HEK293 (cell line): ENCODE results near the gene DEFB132.

Experiments used
- CTCF ChIA-PET: fragments of 350-600 bp; formaldehyde crosslinking; extraction: SDS; loops from one replicate; lab custom pipeline; 2021; ENCODE audit warnings: antibody characterized with exemption; lab: Yijun Ruan, JAX
- POLR2A ChIA-PET: fragments of 300-600 bp; formaldehyde crosslinking; extraction: SDS; loops from one replicate; lab custom pipeline; 2020; ENCODE audit warnings: antibody characterized with exemption, inconsistent platforms; lab: Yijun Ruan, JAX
- H3K27ac ChIP-seq: fragments of 200-500 bp; sonication (Bioruptor generic); 2 replicates; pipeline ENCODE4 v1.5.1; 2014; ENCODE audit warnings: low read depth, low read length, control low read depth, inconsistent platforms; ENCODE audit errors: extremely low read depth
- H3K36me3 ChIP-seq, 2 experiments: fragments of 200-500 bp in 1 of 2; sonication (Bioruptor generic) in 1 of 2; 1 replicate in 1 of 2; 2 replicates in 1 of 2; pipeline ENCODE4 v1.5.1; 2014 to 2017; ENCODE audit warnings: inconsistent platforms in 2 of 2, low read length in 2 of 2; ENCODE audit not compliant: control insufficient read depth in 2 of 2, insufficient read depth in 1 of 2
- H3K4me1 ChIP-seq: fragments of 200-500 bp; sonication (Bioruptor generic); 2 replicates; pipeline ENCODE4 v1.5.1; 2014; ENCODE audit warnings: mild to moderate bottlenecking, low read length, inconsistent platforms; ENCODE audit not compliant: control insufficient read depth, insufficient read depth
- H3K4me3 ChIP-seq: 2 replicates; pipeline ENCODE4 v1.5.1; 2011; ENCODE audit warnings: low read depth, mild to moderate bottlenecking, control low read depth, low read length, moderate library complexity
- H3K9me3 ChIP-seq: fragments of 200-500 bp; sonication (Bioruptor generic); 2 replicates; pipeline ENCODE4 v1.5.1; 2014; ENCODE audit warnings: low read depth, low read length, inconsistent platforms; ENCODE audit not compliant: control insufficient read depth, insufficient read depth
- BCL11A ChIP-seq: fragments of 450-650 bp; formaldehyde crosslinking; IDR thresholded peaks from 2 replicates; pipeline ENCODE4 v1.5.1; 2016; ENCODE audit warnings: low read depth, missing biosample characterization, missing genetic modification characterization
- FEZF1 ChIP-seq: fragments of 450-650 bp; formaldehyde crosslinking; IDR thresholded peaks from 2 replicates; pipeline ENCODE4 v1.5.1; 2016; ENCODE audit warnings: missing biosample characterization, missing genetic modification characterization
- KLF10 ChIP-seq: fragments of 450-650 bp; IDR thresholded peaks from 2 replicates; pipeline ENCODE4 v1.5.1; 2018; ENCODE audit warnings: missing biosample characterization, mild to moderate bottlenecking, missing genetic modification characterization
- OSR2 ChIP-seq: fragments of 450-650 bp; formaldehyde crosslinking; IDR thresholded peaks from 2 replicates; pipeline ENCODE4 v1.5.1; 2016; ENCODE audit warnings: missing biosample characterization, missing genetic modification characterization
- RBAK ChIP-seq: fragments of 450-650 bp; formaldehyde crosslinking; IDR thresholded peaks from 2 replicates; pipeline ENCODE4 v1.5.1; 2016; ENCODE audit warnings: missing biosample characterization, missing genetic modification characterization
- SP3 ChIP-seq: fragments of 450-650 bp; formaldehyde crosslinking; IDR thresholded peaks from 2 replicates; pipeline ENCODE4 v1.5.1; 2016; ENCODE audit warnings: missing biosample characterization, missing genetic modification characterization
- SP7 ChIP-seq: fragments of 450-650 bp; formaldehyde crosslinking; IDR thresholded peaks from 2 replicates; pipeline ENCODE4 v1.5.1; 2016; ENCODE audit warnings: missing biosample characterization, missing genetic modification characterization
- ZBTB20 ChIP-seq: fragments of 450-650 bp; formaldehyde crosslinking; IDR thresholded peaks from 2 replicates; pipeline ENCODE4 v1.5.1; 2016; ENCODE audit warnings: missing biosample characterization, missing genetic modification characterization
- ZFHX2 ChIP-seq: fragments of 450-650 bp; formaldehyde crosslinking; conservative IDR thresholded peaks from 2 replicates; pipeline ENCODE4 v1.5.1; 2016; ENCODE audit warnings: missing biosample characterization, missing genetic modification characterization
- ZFP3 ChIP-seq: fragments of 450-650 bp; formaldehyde crosslinking; IDR thresholded peaks from 2 replicates; pipeline ENCODE4 v1.5.1; 2016; ENCODE audit warnings: low read depth, missing biosample characterization, missing genetic modification characterization
- ZFP37 ChIP-seq: fragments of 450-650 bp; formaldehyde crosslinking; IDR thresholded peaks from 2 replicates; pipeline ENCODE4 v1.5.1; 2016; ENCODE audit warnings: missing biosample characterization, missing genetic modification characterization
- ZNF10 ChIP-seq: fragments of 450-650 bp; formaldehyde crosslinking; IDR thresholded peaks from 2 replicates; pipeline ENCODE4 v1.5.1; 2017; ENCODE audit warnings: missing biosample characterization, missing genetic modification characterization
- ZNF133 ChIP-seq: fragments of 450-650 bp; formaldehyde crosslinking; IDR thresholded peaks from 2 replicates; pipeline ENCODE4 v1.5.1; 2016; ENCODE audit warnings: missing biosample characterization, missing genetic modification characterization
- ZNF221 ChIP-seq: fragments of 450-650 bp; formaldehyde crosslinking; IDR thresholded peaks from 2 replicates; pipeline ENCODE4 v1.5.1; 2017; ENCODE audit warnings: missing biosample characterization, missing genetic modification characterization, borderline replicate concordance
- ZNF23 ChIP-seq: fragments of 450-650 bp; formaldehyde crosslinking; IDR thresholded peaks from 2 replicates; pipeline ENCODE4 v1.5.1; 2016; ENCODE audit warnings: missing biosample characterization, missing genetic modification characterization, borderline replicate concordance
- ZNF366 ChIP-seq: fragments of 450-650 bp; formaldehyde crosslinking; conservative IDR thresholded peaks from 2 replicates; pipeline ENCODE4 v1.5.1; 2016; ENCODE audit warnings: missing biosample characterization, missing genetic modification characterization
- ZNF555 ChIP-seq: fragments of 450-650 bp; formaldehyde crosslinking; conservative IDR thresholded peaks from 2 replicates; pipeline ENCODE4 v1.5.1; 2017; ENCODE audit warnings: missing biosample characterization, mild to moderate bottlenecking, missing genetic modification characterization, inconsistent platforms
- ZNF558 ChIP-seq: fragments of 450-650 bp; formaldehyde crosslinking; IDR thresholded peaks from 2 replicates; pipeline ENCODE4 v1.5.1; 2016; ENCODE audit warnings: missing biosample characterization, missing genetic modification characterization
- ZNF660 ChIP-seq: fragments of 450-650 bp; IDR thresholded peaks from 2 replicates; pipeline ENCODE4 v1.5.1; 2018; ENCODE audit warnings: missing biosample characterization, mild to moderate bottlenecking, missing genetic modification characterization
- ZNF664 ChIP-seq: fragments of 450-650 bp; formaldehyde crosslinking; IDR thresholded peaks from 2 replicates; pipeline ENCODE4 v1.5.1; 2016; ENCODE audit warnings: missing biosample characterization, missing genetic modification characterization
- ZNF792 ChIP-seq: fragments of 450-650 bp; formaldehyde crosslinking; IDR thresholded peaks from 2 replicates; pipeline ENCODE4 v1.5.1; 2016; ENCODE audit warnings: missing biosample characterization, missing genetic modification characterization
- ZSCAN30 ChIP-seq: fragments of 450-650 bp; IDR thresholded peaks from 2 replicates; pipeline ENCODE4 v1.5.1; 2018; ENCODE audit warnings: missing biosample characterization, mild to moderate bottlenecking, missing genetic modification characterization, moderate library complexity
- TF ChIP-seq, protein P1 (sequence below): fragments of 450-650 bp; formaldehyde crosslinking; IDR thresholded peaks from 2 replicates; pipeline ENCODE4 v1.5.1; 2016; ENCODE audit warnings: missing biosample characterization, missing genetic modification characterization
- TF ChIP-seq, protein P2 (sequence below): fragments of 450-650 bp; formaldehyde crosslinking; IDR thresholded peaks from 2 replicates; pipeline ENCODE4 v1.5.1; 2017; ENCODE audit warnings: missing biosample characterization, missing genetic modification characterization
- TF ChIP-seq, protein P3 (sequence below): IDR thresholded peaks from 2 replicates; pipeline ENCODE4 v1.6.1; 2011; ENCODE audit warnings: mild to moderate bottlenecking, low read depth, low read length, borderline replicate concordance

Gene DEFB132

DNA sequence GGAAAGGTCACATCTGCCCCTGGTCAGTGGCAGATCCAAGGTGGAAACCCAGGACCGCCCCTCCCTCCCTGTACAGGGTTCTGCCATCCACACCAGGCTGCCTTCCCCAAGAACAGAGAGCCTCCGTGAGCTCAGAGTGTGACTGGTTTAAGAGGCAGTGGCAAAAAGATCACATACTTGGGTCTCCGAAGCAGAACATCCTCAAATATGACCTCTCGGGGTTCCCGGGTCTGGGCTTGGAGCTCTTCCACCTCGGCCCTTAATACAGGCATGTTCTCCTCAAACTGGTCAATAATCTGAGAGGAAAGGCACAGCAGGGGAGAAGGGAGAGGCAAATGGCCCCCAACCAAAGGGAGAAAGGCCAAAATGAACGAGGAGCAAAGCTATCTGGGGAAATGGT, 18.3 kb downstream of the DEFB132 start (continued):
- TF ChIP-seq, protein P1, sequence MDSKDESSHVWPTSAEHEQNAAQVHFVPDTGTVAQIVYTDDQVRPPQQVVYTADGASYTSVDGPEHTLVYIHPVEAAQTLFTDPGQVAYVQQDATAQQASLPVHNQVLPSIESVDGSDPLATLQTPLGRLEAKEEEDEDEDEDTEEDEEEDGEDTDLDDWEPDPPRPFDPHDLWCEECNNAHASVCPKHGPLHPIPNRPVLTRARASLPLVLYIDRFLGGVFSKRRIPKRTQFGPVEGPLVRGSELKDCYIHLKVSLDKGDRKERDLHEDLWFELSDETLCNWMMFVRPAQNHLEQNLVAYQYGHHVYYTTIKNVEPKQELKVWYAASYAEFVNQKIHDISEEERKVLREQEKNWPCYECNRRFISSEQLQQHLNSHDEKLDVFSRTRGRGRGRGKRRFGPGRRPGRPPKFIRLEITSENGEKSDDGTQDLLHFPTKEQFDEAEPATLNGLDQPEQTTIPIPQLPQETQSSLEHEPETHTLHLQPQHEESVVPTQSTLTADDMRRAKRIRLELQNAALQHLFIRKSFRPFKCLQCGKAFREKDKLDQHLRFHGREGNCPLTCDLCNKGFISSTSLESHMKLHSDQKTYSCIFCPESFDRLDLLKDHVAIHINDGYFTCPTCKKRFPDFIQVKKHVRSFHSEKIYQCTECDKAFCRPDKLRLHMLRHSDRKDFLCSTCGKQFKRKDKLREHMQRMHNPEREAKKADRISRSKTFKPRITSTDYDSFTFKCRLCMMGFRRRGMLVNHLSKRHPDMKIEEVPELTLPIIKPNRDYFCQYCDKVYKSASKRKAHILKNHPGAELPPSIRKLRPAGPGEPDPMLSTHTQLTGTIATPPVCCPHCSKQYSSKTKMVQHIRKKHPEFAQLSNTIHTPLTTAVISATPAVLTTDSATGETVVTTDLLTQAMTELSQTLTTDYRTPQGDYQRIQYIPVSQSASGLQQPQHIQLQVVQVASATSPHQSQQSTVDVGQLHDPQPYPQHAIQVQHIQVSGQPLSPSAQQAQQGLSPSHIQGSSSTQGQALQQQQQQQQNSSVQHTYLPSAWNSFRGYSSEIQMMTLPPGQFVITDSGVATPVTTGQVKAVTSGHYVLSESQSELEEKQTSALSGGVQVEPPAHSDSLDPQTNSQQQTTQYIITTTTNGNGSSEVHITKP (tag by site-specific recombination), result no peak
- TF ChIP-seq SP3, result no peak
- TF ChIP-seq ZNF664, result no peak
- no peak for TF ChIP-seq ZNF133
- TF ChIP-seq ZNF558 (tag by site-specific recombination), result no peak
- TF ChIP-seq ZNF555 (tag by site-specific recombination), result no peak

DNA sequence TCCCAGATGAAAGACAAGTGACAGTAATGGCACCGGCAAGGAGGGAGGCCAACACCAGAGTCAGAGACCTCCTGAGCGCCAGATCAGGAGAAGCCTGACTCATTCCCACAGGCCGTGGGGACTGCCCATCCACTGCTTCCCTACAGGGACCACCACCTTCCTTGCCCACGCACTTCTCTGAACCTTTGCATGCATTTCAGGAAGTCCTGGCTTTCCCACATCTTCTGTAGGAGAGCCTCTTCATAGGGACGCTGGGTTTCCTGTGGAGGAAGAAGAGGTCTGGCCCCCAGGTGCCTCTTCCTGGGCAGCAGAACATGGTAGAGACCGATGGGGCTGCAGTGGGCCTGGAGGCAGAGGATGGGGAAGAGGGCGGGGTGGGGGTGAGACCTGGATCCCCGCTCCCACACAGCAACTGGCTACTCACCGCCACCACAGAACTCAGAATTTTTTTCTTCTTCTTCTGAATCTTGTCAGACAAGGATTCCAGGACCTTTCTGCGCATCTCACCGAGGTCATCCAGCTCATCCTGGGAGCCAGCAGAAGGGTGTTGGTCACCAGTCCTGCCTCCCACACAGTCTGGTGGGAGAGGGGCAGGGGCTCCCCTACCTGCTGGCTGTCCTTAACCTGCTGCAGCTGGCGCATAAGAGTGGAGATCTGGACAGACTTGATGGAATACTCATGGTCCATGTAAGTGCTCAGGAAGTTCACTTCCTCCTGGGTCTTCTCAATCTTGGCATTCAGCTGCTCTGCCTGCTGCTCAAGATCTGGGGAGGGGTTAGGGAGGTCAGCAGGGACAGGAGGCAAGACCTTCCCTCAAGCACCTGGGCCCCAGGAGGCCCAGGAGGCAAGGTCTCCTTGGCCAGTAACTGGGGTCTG, 19.3 kb downstream of the DEFB132 start:
- ChIA-PET CTCF (interaction anchor here (0.6 to 1.6 kb wide), 2 partner anchors 53 to 73 kb away, joined by 3 to 5 read pairs; no protein-coding TSS in a partner anchor), POLR2A (no interaction called here)
- Histone ChIP-seq H3K36me3 (peaks cover 8 to 40% of the 10 kb centered on the region in 2 experiments; a peak in 2 of 3 replicates), H3K9me3 (no peaks in the 10 kb centered on the region), H3K4me3 (no peak overlapping the region), H3K4me1 (no peaks in the 10 kb centered on the region), H3K27ac (no peak overlapping the region)
- no peak for TF ChIP-seq ZNF660 (tag by site-specific recombination)
- TF ChIP-seq ZFP37 (tag by site-specific recombination), result no peak
- TF ChIP-seq ZNF366, result no peak
- TF ChIP-seq ZNF792, result no peak
- no peak for TF ChIP-seq ZNF23 (tag by site-specific recombination)
- TF ChIP-seq ZFP3 (tag by site-specific recombination), result no peak
- TF ChIP-seq ZFHX2 (tag by site-specific recombination), result no peak
- no peak for TF ChIP-seq FEZF1 (tag by site-specific recombination)
- TF ChIP-seq OSR2 (tag by site-specific recombination), result no peak
- no peak for TF ChIP-seq RBAK (tag by site-specific recombination)
- no peak for TF ChIP-seq SP7 (tag by site-specific recombination)
- TF ChIP-seq ZSCAN30 (tag by site-specific recombination), result no peak
- TF ChIP-seq ZNF221 (tag by site-specific recombination), result no peak
- TF ChIP-seq, protein P2, sequence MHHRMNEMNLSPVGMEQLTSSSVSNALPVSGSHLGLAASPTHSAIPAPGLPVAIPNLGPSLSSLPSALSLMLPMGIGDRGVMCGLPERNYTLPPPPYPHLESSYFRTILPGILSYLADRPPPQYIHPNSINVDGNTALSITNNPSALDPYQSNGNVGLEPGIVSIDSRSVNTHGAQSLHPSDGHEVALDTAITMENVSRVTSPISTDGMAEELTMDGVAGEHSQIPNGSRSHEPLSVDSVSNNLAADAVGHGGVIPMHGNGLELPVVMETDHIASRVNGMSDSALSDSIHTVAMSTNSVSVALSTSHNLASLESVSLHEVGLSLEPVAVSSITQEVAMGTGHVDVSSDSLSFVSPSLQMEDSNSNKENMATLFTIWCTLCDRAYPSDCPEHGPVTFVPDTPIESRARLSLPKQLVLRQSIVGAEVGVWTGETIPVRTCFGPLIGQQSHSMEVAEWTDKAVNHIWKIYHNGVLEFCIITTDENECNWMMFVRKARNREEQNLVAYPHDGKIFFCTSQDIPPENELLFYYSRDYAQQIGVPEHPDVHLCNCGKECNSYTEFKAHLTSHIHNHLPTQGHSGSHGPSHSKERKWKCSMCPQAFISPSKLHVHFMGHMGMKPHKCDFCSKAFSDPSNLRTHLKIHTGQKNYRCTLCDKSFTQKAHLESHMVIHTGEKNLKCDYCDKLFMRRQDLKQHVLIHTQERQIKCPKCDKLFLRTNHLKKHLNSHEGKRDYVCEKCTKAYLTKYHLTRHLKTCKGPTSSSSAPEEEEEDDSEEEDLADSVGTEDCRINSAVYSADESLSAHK (tag by site-specific recombination), result no peak
- no peak for TF ChIP-seq BCL11A (tag by site-specific recombination)
- no peak for TF ChIP-seq KLF10 (tag by site-specific recombination)
- TF ChIP-seq, protein P3, sequence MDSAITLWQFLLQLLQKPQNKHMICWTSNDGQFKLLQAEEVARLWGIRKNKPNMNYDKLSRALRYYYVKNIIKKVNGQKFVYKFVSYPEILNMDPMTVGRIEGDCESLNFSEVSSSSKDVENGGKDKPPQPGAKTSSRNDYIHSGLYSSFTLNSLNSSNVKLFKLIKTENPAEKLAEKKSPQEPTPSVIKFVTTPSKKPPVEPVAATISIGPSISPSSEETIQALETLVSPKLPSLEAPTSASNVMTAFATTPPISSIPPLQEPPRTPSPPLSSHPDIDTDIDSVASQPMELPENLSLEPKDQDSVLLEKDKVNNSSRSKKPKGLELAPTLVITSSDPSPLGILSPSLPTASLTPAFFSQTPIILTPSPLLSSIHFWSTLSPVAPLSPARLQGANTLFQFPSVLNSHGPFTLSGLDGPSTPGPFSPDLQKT, result no peak
- no peak for TF ChIP-seq ZBTB20 (tag by site-specific recombination)
- no peak for TF ChIP-seq ZNF664
- no peak for TF ChIP-seq ZNF10 (tag by site-specific recombination)
